ENCODE results near the gene RAB40A.

DNA sequence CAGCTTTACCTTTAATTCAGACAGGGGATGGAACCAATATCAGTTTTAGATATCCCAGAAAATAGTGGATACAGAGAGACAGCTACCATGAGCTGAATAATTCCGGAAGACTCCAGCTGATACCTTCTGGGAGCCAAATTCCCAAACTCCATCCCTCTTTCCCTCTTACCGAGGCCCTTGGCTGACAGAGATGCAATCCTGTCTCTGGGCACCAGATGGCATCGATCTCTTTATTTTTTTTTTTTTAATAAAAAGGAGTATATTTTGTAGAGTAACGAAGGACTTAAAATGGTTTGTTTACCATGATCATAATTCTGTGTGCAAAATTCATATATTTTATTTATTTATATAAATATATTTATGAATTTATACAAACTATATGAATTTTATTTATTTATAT lies 31.0 kb downstream of the RAB40A start:
- TF ChIP-seq, protein P1, sequence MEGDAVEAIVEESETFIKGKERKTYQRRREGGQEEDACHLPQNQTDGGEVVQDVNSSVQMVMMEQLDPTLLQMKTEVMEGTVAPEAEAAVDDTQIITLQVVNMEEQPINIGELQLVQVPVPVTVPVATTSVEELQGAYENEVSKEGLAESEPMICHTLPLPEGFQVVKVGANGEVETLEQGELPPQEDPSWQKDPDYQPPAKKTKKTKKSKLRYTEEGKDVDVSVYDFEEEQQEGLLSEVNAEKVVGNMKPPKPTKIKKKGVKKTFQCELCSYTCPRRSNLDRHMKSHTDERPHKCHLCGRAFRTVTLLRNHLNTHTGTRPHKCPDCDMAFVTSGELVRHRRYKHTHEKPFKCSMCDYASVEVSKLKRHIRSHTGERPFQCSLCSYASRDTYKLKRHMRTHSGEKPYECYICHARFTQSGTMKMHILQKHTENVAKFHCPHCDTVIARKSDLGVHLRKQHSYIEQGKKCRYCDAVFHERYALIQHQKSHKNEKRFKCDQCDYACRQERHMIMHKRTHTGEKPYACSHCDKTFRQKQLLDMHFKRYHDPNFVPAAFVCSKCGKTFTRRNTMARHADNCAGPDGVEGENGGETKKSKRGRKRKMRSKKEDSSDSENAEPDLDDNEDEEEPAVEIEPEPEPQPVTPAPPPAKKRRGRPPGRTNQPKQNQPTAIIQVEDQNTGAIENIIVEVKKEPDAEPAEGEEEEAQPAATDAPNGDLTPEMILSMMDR (IDR thresholded peaks at IDR 0.05): no peak
- no peak for TF ChIP-seq POLR2A (IDR thresholded peaks at IDR 0.05)

Data from lower leg skin (tissue), 3 donors.